Colonic mucosa (tissue), 4 donors: ENCODE measurements around the gene TIAM1. TPM values are rescaled to one million over a fixed set of nuclear protein-coding genes. Genes with fewer than 3 reads are reported as not detected.

Experiments used
- DNase-seq: peaks from one replicate; pipeline ENCODE4 v3.0.0-alpha.2; 2020
- H3K27ac ChIP-seq: fragments of 200-600 bp; one replicate; pipeline ENCODE4 v1.8.0; 2021
- H3K27me3 ChIP-seq: fragments of 200-600 bp; one replicate; pipeline ENCODE4 v1.8.0; 2021
- H3K36me3 ChIP-seq: fragments of 200-600 bp; one replicate; pipeline ENCODE4 v1.8.0; 2021
- H3K4me1 ChIP-seq: fragments of 200-600 bp; one replicate; pipeline ENCODE4 v1.8.0; 2021; ENCODE audit warnings: mild to moderate bottlenecking
- H3K4me3 ChIP-seq: fragments of 200-600 bp; one replicate; pipeline ENCODE4 v1.8.0; 2021
- H3K9ac ChIP-seq, 2 donors: one replicate each; pipeline ENCODE4 v1.7.0; 2013; ENCODE audit warnings: control low read depth in 2 of 2, low read depth in 2 of 2, low read length in 2 of 2
- H3K9me3 ChIP-seq: fragments of 200-600 bp; one replicate; pipeline ENCODE4 v1.8.0; 2021
- intact Hi-C: fragments of 100-400 bp; cut with DNase I; formaldehyde crosslinking; loops from one replicate; pipeline ENCODE4 v1.14.1; 2022
- total RNA-seq, 2 donors: library from RNA; stranded (reverse); fragmentation: NEBNext Ultra II Directional in 1 of 2; extraction: Animal tissue kit (Norgen Biotek cat#: 25700) in 1 of 2; gene quantifications; one replicate each; pipeline ENCODE4 v1.2.1, GENCODE V29; 2021
- TF ChIP-seq, protein P1 (sequence below): fragments of 200-600 bp; IDR thresholded peaks from one replicate; pipeline ENCODE4 v1.8.0; 2022; ENCODE audit warnings: antibody characterized with exemption, mild to moderate bottlenecking
- donor health status: healthy.
- donor health status: DM: no; HTN: no; CAD: no.
- donor health status: DM: no; HTN: no; CAD: no.

Gene TIAM1
- total RNA-seq, 2 donors from 2014 or later, result 5.7 to 5.8 TPM

- H3K27ac ChIP-seq, result no peak overlapping the region
- no peaks in the 10 kb centered on the region for H3K27me3 ChIP-seq
- H3K36me3 ChIP-seq, result no peaks in the 10 kb centered on the region
- no peaks in the 10 kb centered on the region for H3K4me1 ChIP-seq
- DNase-seq, result no peak
- H3K9ac ChIP-seq, result no peak overlapping the region
- TF ChIP-seq, protein P1, sequence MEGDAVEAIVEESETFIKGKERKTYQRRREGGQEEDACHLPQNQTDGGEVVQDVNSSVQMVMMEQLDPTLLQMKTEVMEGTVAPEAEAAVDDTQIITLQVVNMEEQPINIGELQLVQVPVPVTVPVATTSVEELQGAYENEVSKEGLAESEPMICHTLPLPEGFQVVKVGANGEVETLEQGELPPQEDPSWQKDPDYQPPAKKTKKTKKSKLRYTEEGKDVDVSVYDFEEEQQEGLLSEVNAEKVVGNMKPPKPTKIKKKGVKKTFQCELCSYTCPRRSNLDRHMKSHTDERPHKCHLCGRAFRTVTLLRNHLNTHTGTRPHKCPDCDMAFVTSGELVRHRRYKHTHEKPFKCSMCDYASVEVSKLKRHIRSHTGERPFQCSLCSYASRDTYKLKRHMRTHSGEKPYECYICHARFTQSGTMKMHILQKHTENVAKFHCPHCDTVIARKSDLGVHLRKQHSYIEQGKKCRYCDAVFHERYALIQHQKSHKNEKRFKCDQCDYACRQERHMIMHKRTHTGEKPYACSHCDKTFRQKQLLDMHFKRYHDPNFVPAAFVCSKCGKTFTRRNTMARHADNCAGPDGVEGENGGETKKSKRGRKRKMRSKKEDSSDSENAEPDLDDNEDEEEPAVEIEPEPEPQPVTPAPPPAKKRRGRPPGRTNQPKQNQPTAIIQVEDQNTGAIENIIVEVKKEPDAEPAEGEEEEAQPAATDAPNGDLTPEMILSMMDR, result no peak
- intact Hi-C loops, result no loop called here
- no peaks in the 10 kb centered on the region for H3K9me3 ChIP-seq
- no peak overlapping the region for H3K4me3 ChIP-seq
These were observed 49.4 kb downstream of the TIAM1 start for GRCh38 chr21:31294691-31295090.

DNA sequence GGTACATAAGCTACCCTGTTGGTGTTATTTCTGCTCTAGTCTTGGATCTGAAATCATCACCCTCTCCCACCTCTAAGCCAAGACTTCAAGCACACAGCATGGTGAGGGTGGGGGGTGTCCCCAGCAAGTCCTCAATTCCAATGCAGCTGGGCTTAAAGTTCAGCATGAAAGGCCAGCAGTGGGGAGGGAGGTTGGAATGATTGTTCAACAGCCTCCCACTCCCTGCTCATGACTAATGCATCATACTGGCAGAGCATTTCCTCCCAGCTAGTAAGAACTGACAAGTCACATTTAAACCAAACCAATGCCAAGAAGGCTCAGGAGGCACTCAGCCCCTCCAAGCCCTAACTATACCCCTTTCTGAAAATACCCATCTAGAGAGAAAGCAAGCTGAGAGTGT, 50.1 kb downstream of the TIAM1 start:
- Histone ChIP-seq H3K27ac (no peak overlapping the region), H3K4me1 (no peaks in the 10 kb centered on the region), H3K36me3 (no peaks in the 10 kb centered on the region), H3K9me3 (no peaks in the 10 kb centered on the region), H3K9ac (no peak overlapping the region), H3K27me3 (no peaks in the 10 kb centered on the region), H3K4me3 (no peak overlapping the region)
- DNase-seq, result no peak
- TF ChIP-seq, protein P1, result no peak
- intact Hi-C loops, result no loop called here

- TF ChIP-seq, protein P1, result no peak
- H3K36me3 ChIP-seq, result no peaks in the 10 kb centered on the region
- H3K4me3 ChIP-seq, result no peak overlapping the region
- no peak overlapping the region for H3K9ac ChIP-seq
- H3K9me3 ChIP-seq, result no peaks in the 10 kb centered on the region
- DNase-seq, result no peak
- H3K4me1 ChIP-seq, result no peaks in the 10 kb centered on the region
- no peaks in the 10 kb centered on the region for H3K27me3 ChIP-seq
- H3K27ac ChIP-seq, result no peak overlapping the region
- intact Hi-C loops, result no loop called here
These were observed 53.3 kb downstream of the TIAM1 start for GRCh38 chr21:31290765-31291164.

GRCh38 chr21:31289702-31290101, 54.4 kb downstream of the TIAM1 start:
- no peaks in the 10 kb centered on the region for H3K27me3 ChIP-seq
- no peaks in the 10 kb centered on the region for H3K36me3 ChIP-seq
- intact Hi-C loops, result no loop called here
- no peaks in the 10 kb centered on the region for H3K9me3 ChIP-seq
- no peak for DNase-seq
- H3K4me1 ChIP-seq, result no peaks in the 10 kb centered on the region
- TF ChIP-seq, protein P1, result no peak
- no peak overlapping the region for H3K27ac ChIP-seq
- no peak overlapping the region for H3K4me3 ChIP-seq
- H3K9ac ChIP-seq, result no peak overlapping the region

DNA sequence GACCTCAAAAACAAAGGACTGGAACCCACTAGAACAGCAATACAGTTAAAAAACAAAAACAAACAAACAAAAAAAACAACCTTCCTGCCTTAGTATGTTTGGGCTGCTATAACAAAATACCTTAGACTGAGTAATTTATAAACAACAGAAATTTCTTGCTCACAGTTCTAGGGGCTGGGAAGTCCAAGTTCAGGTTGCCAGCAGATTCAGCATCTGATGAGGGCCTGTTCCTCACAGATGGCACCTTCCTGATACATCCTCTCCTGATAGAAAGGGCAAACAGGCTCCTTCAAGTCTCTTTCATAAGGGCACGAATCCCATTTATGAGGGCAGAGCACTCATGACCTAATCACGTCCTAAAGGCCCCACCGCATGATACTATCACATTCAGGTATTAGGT, 55.9 kb downstream of the TIAM1 start:
- no peaks in the 10 kb centered on the region for H3K9me3 ChIP-seq
- intact Hi-C loops, result no loop called here

More for the DNA sequence above, 55.9 kb downstream of the TIAM1 start:
- no peak overlapping the region for H3K27ac ChIP-seq
- H3K4me3 ChIP-seq, result no peak overlapping the region
- no peaks in the 10 kb centered on the region for H3K27me3 ChIP-seq
- no peaks in the 10 kb centered on the region for H3K4me1 ChIP-seq
- H3K9ac ChIP-seq, result no peak overlapping the region
- no peak for DNase-seq
- H3K36me3 ChIP-seq, result no peaks in the 10 kb centered on the region
- TF ChIP-seq, protein P1, result no peak
